KMS-11 (cell line): ENCODE data around the gene DNAAF3.

Experiments
- H2AFZ ChIP-seq: fragments of 200-600 bp; sonication (generic); 2 replicates; pipeline ENCODE4 v1.6.1; 2016; ENCODE audit warnings: antibody characterized with exemption, mixed run types, low read depth
- H3K27ac ChIP-seq: fragments of 200-600 bp; sonication (generic); 2 replicates; pipeline ENCODE4 v1.6.1; 2016; ENCODE audit warnings: mild to moderate bottlenecking, mixed run types
- H3K27me3 ChIP-seq: fragments of 200-600 bp; sonication (generic); 2 replicates; pipeline ENCODE4 v1.6.1; 2017; ENCODE audit warnings: mild to moderate bottlenecking, low read depth, mixed run types, moderate library complexity; ENCODE audit not compliant: insufficient read depth
- H3K36me3 ChIP-seq: fragments of 200-600 bp; sonication (generic); 2 replicates; pipeline ENCODE4 v1.6.1; 2017; ENCODE audit warnings: mild to moderate bottlenecking, mixed run types; ENCODE audit not compliant: insufficient read depth
- H3K4me1 ChIP-seq: fragments of 200-600 bp; sonication (generic); 2 replicates; pipeline ENCODE4 v1.6.1; 2016; ENCODE audit warnings: mild to moderate bottlenecking, low read depth, mixed run types; ENCODE audit not compliant: poor library complexity, severe bottlenecking
- H3K4me2 ChIP-seq: fragments of 200-600 bp; sonication (generic); 2 replicates; pipeline ENCODE4 v1.7.0; 2016; ENCODE audit warnings: mild to moderate bottlenecking, mixed run types
- H3K4me3 ChIP-seq: fragments of 200-600 bp; sonication (generic); IDR thresholded peaks from 2 replicates; pipeline ENCODE4 v1.6.1; 2017; ENCODE audit warnings: low read depth, low read length, mixed read lengths; ENCODE audit not compliant: insufficient read depth
- H3K79me2 ChIP-seq: fragments of 200-600 bp; sonication (generic); 2 replicates; pipeline ENCODE4 v1.6.1; 2016; ENCODE audit warnings: low read depth, mixed run types; ENCODE audit not compliant: insufficient read depth
- H3K9ac ChIP-seq: fragments of 200-600 bp; sonication (generic); 2 replicates; pipeline ENCODE4 v1.6.1; 2016; ENCODE audit warnings: mild to moderate bottlenecking, mixed run types
- H4K20me1 ChIP-seq: fragments of 200-600 bp; sonication (generic); 2 replicates; pipeline ENCODE4 v1.6.1; 2016; ENCODE audit warnings: mild to moderate bottlenecking, mixed run types; ENCODE audit not compliant: insufficient read depth
- CTCF ChIP-seq: fragments of 200-600 bp; sonication (generic); conservative IDR thresholded peaks from 2 replicates; pipeline ENCODE4 v1.6.1; 2017; ENCODE audit warnings: low read depth, mild to moderate bottlenecking, antibody characterized with exemption, low read length, moderate library complexity, mixed read lengths

The DNAAF3 gene

GRCh38 chr19:55171440-55171839 lies 5.0 kb upstream of the DNAAF3 start:
- no peaks in the 10 kb centered on the region for H3K79me2 ChIP-seq
- no peaks in the 10 kb centered on the region for H3K4me1 ChIP-seq
- H2AFZ ChIP-seq, result no peak overlapping the region
- H3K9ac ChIP-seq, result no peak overlapping the region
- no peak overlapping the region for H3K4me2 ChIP-seq
- H3K4me3 ChIP-seq, result no peak overlapping the region
- no peaks in the 10 kb centered on the region for H3K36me3 ChIP-seq
- TF ChIP-seq CTCF, result no peak
- no peaks in the 10 kb centered on the region for H4K20me1 ChIP-seq
- H3K27ac ChIP-seq, result no peak overlapping the region
- peaks cover 72% of the 10 kb centered on the region for H3K27me3 ChIP-seq

GRCh38 chr19:55169136-55169535 lies 2.7 kb upstream of the DNAAF3 start:
- no peaks in the 10 kb centered on the region for H4K20me1 ChIP-seq
- no peak for TF ChIP-seq CTCF
- no peaks in the 10 kb centered on the region for H3K4me1 ChIP-seq
- no peak overlapping the region for H3K9ac ChIP-seq
- H3K4me3 ChIP-seq, result no peak overlapping the region
- no peak overlapping the region for H3K4me2 ChIP-seq
- H2AFZ ChIP-seq, result no peak overlapping the region
- no peaks in the 10 kb centered on the region for H3K79me2 ChIP-seq
- no peak overlapping the region for H3K27ac ChIP-seq
- peaks cover 87% of the 10 kb centered on the region for H3K27me3 ChIP-seq
- no peaks in the 10 kb centered on the region for H3K36me3 ChIP-seq

GRCh38 chr19:55165952-55166529 lies 372 bp downstream of the DNAAF3 start:
- Histone ChIP-seq H3K27me3 (peaks cover 80% of the 10 kb centered on the region), H2AFZ (no peak overlapping the region; the same call in 1 of the 2 replicates), H3K4me2 (no peak overlapping the region), H3K79me2 (no peaks in the 10 kb centered on the region), H3K9ac (no peak overlapping the region), H3K36me3 (no peaks in the 10 kb centered on the region), H3K4me3 (no peak overlapping the region), H3K27ac (no peak overlapping the region), H3K4me1 (no peaks in the 10 kb centered on the region), H4K20me1 (no peaks in the 10 kb centered on the region)
- TF ChIP-seq CTCF, result no peak

- no peak overlapping the region for H3K27ac ChIP-seq
- H3K4me1 ChIP-seq, result no peaks in the 10 kb centered on the region
- no peak overlapping the region for H3K4me2 ChIP-seq
- H3K36me3 ChIP-seq, result no peaks in the 10 kb centered on the region
- TF ChIP-seq CTCF, result no peak
- no peaks in the 10 kb centered on the region for H4K20me1 ChIP-seq
- H3K79me2 ChIP-seq, result no peaks in the 10 kb centered on the region
- H3K4me3 ChIP-seq, result no peak overlapping the region
- no peak overlapping the region for H2AFZ ChIP-seq
- peaks cover 62% of the 10 kb centered on the region for H3K27me3 ChIP-seq
- H3K9ac ChIP-seq, result no peak overlapping the region
Measured at GRCh38 chr19:55161571-55162322, 4.7 kb downstream of the DNAAF3 start.
